HG03103 (cell line): ENCODE measurements around the gene PCNX2.
"Not testable (repeated sequence)": the region's sequence is repeated elsewhere in the genome, so short reads cannot be mapped to it uniquely, and the experiment has no call there.

ENCODE experiments used
- ATAC-seq: cut with Tn5 transposase; IDR thresholded peaks from one replicate; pipeline ENCODE4 v1.9.1; 2021; ENCODE audit warnings: low read depth; ENCODE audit not compliant: unreplicated experiment

PCNX2 gene

GRCh38 chr1:233025567-233025966 lies 270.0 kb downstream of the PCNX2 start:
- no peak for ATAC-seq

GRCh38 chr1:233025157-233025556 lies 270.4 kb downstream of the PCNX2 start:
- no peak for ATAC-seq

DNA sequence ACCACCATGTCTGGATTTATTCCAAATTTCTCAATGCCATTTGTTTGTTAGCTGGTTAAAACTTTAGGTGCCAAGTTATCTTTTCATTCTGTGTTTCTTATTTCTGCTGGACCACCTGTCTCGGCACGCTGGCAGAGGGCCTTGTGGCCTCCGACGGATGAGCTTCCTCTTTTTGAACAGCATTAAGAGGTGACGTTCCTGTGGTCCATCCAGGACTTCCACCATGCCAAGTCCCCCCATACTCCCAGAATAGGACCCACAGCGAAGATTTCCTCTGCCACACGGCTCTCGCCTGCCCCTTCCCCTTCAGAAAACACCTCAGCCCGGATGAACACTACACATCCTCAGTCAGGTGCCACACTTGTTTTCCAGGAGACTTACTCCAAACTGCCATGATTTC lies 271.3 kb downstream of the PCNX2 start:
- no peak for ATAC-seq

DNA sequence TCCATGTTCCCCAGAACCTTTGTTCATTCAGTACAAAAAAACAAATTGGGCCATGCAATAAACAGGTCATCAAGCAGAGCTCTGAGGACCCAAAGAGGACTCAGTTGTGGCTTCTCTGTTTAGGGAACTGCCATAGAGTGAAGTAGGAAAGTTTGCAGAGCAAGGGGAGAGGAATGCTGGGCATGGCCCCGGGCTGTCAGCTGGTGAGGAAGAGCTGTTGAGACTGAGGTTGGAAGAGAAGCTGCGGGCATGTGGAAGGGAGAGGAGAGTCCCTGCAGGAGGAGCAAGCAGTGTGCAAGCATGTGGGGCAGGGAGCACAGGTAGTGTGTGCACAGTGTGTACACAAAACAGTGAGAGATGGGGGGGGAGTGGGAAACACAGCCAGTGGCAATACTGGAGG lies 273.3 kb downstream of the PCNX2 start:
- ATAC-seq = no peak

- no peak for ATAC-seq
Measured at GRCh38 chr1:233020426-233020825, 275.1 kb downstream of the PCNX2 start.

DNA sequence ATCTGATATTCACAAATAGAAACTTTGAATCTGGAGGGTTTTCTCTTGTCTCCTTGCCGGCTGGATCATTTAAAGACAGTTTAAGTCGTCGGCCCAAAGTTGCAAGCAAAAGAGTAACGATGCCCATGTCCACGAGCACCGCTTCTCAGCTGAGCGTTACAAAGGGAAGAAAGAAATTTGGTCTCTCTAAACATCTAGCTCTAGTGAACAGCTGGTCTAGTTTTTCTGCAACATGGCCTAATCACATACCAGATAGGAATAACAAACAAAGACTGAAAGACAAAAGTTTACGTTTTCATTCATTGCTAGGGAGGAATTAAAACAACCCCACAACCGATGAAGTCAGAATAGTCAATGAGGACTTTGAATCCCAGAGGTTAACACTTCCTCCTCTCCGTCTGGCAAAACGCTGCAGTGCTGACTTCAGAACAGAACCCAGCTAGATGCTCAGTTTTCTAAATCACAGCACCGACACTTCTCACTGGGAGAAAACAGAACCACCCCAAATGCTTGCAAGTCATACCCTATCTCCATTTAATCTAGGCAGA lies 275.7 kb downstream of the PCNX2 start:
- ATAC-seq = no peak

- no peak for ATAC-seq
Measured at GRCh38 chr1:233019083-233019482, 276.4 kb downstream of the PCNX2 start.

GRCh38 chr1:233016798-233017197 lies 278.7 kb downstream of the PCNX2 start:
- ATAC-seq = no peak

DNA sequence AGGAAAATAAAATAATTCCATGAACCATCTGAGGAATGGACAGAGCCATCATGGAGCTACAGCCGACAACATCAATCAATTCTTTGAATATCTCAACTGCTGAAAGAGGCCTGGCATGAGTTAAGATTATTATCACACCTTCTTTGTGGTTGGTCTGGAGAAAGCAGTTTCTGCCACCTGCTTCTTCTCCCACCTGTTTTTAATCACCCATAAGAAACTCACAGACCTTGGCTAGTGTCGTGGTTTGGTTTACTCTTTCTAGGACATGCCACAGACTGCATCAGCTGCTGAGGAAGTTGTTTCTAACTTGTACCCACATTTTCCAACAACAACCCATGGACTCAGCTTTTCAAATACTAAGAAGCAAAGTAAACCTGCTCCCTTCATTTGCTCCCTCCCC lies 279.6 kb downstream of the PCNX2 start:
- ATAC-seq = no peak

GRCh38 chr1:233012021-233012420 lies 283.5 kb downstream of the PCNX2 start:
- ATAC-seq = no peak

DNA sequence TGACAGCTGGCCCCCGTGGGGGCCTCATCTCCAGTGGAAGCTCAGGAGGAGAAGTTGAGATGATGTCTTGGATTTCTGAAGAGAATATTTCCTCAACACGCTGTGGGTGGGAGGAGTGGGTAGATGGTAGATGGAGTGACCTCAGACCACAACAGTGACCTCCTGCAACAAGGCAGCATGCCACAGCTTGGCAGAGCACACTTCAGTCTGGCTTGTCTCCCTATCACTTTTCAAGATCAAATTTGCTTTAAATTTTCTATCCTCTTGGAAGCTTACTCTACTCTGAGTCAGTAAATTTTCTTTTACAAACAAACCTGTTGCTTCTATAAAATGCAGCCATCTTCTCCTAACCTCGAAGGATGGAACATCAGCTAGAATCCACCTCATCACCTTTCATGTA lies 285.4 kb downstream of the PCNX2 start:
- ATAC-seq = no peak

DNA sequence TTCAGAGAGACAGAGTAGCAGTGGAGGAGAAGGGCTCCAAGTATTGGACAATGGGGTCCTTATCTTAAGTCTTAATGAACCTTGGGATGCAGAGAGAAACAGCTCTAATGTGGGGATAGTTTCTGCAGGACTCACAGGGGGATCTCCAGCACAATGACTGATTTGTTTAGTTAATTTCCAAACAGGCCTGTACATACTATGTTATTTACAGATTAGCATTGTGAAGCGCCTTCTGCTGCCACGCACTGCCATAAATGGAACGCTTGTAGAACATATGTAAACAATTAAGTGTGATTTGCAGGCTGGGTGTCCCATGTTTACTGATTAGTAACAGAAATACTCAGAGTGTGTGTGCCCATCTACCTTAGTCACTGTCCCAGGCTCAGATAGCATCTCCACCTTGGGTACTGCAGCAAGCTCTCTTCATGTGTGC lies 289.0 kb downstream of the PCNX2 start:
- ATAC-seq = no peak

DNA sequence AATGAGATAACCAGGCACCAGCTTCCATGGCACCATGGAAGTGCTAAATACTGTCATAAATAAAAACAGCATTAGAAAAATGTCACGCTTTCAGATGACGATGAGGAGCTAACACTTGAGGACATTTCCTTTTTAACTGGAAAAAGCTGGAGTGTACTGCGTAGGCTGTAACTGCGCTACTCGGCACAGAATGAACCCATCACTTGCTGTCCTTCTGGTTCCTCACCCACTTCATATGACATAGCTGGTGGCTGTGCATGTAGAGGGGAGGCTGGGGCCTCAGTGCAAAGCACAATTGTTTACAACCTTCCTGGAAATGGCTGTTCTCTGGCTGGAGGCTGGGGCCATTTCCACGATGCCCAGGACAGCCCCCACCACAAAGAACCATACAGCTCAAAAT lies 289.4 kb downstream of the PCNX2 start:
- ATAC-seq = no peak

DNA sequence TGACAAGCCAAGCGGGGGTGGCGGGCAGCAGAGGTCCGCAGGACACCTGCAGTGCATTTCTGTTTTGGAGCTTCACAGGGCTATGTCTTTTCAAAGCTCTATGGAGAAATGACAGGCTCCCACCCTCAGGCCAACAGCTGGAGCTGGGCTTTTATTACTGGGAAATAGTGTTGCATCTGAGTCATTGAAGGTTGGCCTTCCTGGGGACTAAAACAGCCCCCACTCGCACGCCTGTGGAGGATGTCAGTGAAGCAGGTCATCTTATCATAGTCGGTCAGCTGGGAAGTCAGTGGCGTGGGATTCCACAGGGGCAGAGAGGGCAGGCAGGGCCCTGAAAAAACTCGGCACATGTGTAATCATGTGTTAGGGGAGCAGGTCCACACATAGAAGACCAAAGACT lies 289.8 kb downstream of the PCNX2 start:
- ATAC-seq = no peak

- ATAC-seq = no peak
Measured at GRCh38 chr1:233005156-233005555, 290.4 kb downstream of the PCNX2 start.

- ATAC-seq = no peak
Measured at GRCh38 chr1:233004451-233004850, 291.1 kb downstream of the PCNX2 start.

DNA sequence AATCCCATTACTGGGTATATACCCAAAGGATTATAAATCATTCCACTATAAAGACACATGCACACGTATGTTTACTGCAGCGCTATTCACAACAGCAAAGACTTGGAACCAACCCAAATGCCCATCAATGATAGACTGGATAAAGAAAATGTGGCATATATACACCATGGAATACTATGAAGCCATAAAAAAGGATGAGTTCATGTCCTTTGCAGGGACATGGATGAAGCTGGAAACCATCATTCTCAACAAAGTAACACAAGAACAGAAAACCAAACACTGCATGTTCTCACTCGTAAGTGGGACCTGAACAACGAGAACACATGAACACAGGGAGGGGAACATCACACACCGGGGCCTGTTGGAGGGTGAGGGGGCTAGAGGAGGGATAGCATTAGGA lies 291.9 kb downstream of the PCNX2 start:
- not testable (repeated sequence) for ATAC-seq

- ATAC-seq = no peak
Measured at GRCh38 chr1:232999956-233000625, 295.4 kb downstream of the PCNX2 start.

DNA sequence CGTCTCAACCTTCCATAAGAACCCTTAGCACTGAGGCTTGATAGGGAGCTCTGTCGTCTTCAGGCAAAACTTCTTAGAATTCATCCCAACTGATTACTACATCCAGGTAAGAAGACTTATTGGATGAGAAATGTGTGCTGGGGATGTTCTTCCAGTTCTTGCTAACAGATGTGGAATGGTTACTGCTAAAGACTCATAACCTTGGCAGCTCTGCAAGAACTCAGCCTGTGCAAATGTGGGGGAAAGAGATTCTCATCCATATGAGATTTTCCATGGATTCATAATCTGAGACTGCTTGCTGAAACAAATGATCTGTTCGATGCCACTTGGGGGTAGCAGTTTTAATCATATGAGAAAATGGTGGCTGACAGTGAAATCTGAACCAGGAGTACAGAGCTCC lies 296.9 kb downstream of the PCNX2 start:
- no peak for ATAC-seq

DNA sequence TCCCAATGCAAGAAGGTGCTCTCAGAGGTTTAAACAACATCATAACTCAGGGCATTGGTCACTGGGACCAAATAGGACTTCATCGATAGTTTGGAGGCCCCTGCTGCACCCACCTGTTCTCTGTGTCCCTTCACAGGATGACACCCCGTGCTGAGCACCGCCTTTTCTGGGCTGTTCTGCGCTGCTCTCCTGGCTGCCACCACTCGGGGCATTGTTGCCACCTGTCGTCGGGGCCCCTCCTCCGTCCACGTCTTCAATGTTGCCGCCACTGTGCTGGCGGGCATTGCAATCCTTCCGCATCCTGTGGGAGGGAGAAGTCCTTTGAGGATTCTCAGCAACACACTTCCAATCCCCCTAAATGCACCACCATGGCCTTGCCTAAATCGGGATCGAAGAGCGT lies 297.4 kb downstream of the PCNX2 start:
- no peak for ATAC-seq

GRCh38 chr1:232996143-232996542 lies 299.4 kb downstream of the PCNX2 start:
- ATAC-seq = no peak

DNA sequence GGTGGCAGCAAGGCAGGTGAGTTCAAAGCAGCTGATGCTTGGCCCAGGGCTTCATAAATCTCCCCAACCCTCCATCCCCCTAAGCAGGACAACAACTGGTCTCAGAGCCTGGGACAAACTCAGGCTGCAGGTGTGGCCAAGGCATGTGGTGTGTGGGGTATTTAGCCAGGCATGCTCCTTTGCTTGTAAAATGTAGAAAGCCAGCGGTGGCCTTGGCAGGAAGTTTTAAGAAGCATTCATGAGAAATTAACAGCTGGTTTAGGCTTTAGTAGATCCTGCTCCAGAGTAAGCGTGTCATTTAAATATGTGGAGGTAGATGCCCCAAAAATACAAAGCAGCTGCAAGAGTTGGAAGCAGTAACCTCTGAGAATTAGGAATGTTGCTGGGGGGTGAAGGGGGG lies 300.3 kb downstream of the PCNX2 start:
- no peak for ATAC-seq

GRCh38 chr1:232993555-232993954 lies 302.0 kb downstream of the PCNX2 start:
- no peak for ATAC-seq
